Measurements from ENCODE around the gene MRPL18. TPM values are rescaled to one million over a fixed set of nuclear protein-coding genes. Genes with fewer than 3 reads are reported as not detected.
"Not testable (repeated sequence)": the region's sequence is repeated elsewhere in the genome, so short reads cannot be mapped to it uniquely, and the experiment has no call there.

Gene MRPL18
- polyA plus RNA-seq (2012; ENCODE audit: missing spikeins): 81.4 TPM

GRCh38 chr6:159790149-159790955 lies at the start of gene MRPL18:
MRPL18 (plus strand) TSS chr6:159790467; CDS start chr6:159790588, 121 bp downstream.
- peak; percentile 98 for FAIRE-seq
- peak; percentile 77 for DNase-seq (ENCODE audit: insufficient read length)
- TF ChIP-seq POLR2A (IDR thresholded peaks at IDR 0.05; ENCODE audit: low read depth, low read length) (peak; percentile 71), POLR2AphosphoS5 (IDR thresholded peaks at IDR 0.05; ENCODE audit: low read depth, low read length) (peak; percentile 56; the same call in 1 of the 2 replicates), TAF1 (IDR thresholded peaks at IDR 0.05; ENCODE audit: borderline replicate concordance, low read depth, low read length) (no peak; the same call in 1 of the 2 replicates)

DNA sequence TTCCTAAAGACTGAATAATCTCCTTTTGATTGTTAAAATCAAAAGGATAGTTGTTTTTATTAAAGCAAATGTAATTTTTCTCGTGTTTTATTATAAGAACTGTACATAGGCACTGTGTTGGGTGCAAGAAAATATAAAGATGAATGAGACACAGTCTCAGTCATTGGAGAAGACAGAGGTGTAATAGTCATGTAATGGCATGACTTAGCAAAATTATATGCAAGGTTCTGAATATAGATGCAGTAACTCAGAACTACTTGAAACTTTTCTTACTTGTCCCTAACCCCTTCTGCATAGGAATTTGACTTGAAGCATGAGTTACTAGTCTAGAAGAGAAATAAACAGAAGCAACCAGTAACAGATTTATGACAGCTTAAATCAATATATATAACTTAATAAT lies 48.1 kb upstream of the MRPL18 start:
- no peak for DNase-seq (ENCODE audit: insufficient read length)
- FAIRE-seq: no peak
- TF ChIP-seq TAF1 (IDR thresholded peaks at IDR 0.05; ENCODE audit: borderline replicate concordance, low read depth, low read length) (no peak), POLR2AphosphoS5 (IDR thresholded peaks at IDR 0.05; ENCODE audit: low read depth, low read length) (no peak), POLR2A (IDR thresholded peaks at IDR 0.05; ENCODE audit: low read depth, low read length) (no peak)

DNA sequence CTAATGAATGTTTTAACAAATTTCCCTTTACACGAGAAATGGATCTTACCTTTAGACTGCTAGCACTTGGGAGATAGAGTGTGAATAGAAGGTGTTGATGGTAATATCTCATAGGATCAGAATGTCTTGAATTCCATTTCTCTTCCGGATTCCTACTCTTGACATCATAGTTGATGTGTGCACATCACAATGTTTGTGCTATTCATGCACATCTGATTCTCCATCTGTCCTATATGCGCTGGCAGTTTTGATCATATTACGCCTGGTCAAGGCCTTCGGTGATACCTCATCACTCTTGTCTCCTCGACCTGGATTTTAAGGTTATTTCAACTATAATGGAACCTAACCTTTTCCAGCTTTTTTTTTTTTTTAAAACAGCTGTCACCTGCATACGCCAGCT lies 45.2 kb upstream of the MRPL18 start:
- TF ChIP-seq POLR2A (IDR thresholded peaks at IDR 0.05; ENCODE audit: low read depth, low read length): no peak
- TF ChIP-seq TAF1 (IDR thresholded peaks at IDR 0.05; ENCODE audit: borderline replicate concordance, low read depth, low read length): no peak
- TF ChIP-seq POLR2AphosphoS5 (IDR thresholded peaks at IDR 0.05; ENCODE audit: low read depth, low read length): no peak
- no peak for FAIRE-seq

DNA sequence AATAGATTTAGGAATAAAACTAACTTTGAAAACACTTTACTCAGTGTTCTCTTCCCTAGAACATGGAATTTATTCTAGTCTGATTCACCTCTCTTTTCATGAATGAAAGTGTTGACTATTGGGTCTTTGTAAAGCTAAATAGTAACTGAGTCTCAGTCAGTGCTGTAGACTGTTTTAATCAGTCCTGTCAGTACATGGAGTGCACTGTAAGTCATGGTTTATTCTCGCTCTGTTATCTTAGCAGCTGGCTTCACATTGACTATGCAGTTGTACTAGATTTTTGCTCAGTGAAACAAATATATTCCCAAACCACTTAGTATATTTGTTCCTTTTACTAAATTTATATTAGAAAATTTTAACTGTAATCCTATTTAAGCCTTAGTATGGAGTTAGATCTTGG lies 43.5 kb upstream of the MRPL18 start:
- no peak for TF ChIP-seq TAF1 (IDR thresholded peaks at IDR 0.05; ENCODE audit: borderline replicate concordance, low read depth, low read length)
- no peak for TF ChIP-seq POLR2AphosphoS5 (IDR thresholded peaks at IDR 0.05; ENCODE audit: low read depth, low read length)
- no peak for FAIRE-seq

More for the DNA sequence above, 45.2 kb upstream of the MRPL18 start:
- DNase-seq (ENCODE audit: insufficient read length): no peak

GRCh38 chr6:159748127-159748526 lies 42.1 kb upstream of the MRPL18 start:
- FAIRE-seq: peak; percentile 61
- DNase-seq (ENCODE audit: insufficient read length): not testable (repeated sequence)

More for the DNA sequence above, 43.5 kb upstream of the MRPL18 start:
- DNase-seq (ENCODE audit: insufficient read length): no peak

GRCh38 chr6:159751448-159751847 lies 38.8 kb upstream of the MRPL18 start:
- FAIRE-seq: peak; percentile 36
- no peak for DNase-seq (ENCODE audit: insufficient read length)
- TF ChIP-seq POLR2AphosphoS5 (IDR thresholded peaks at IDR 0.05; ENCODE audit: low read depth, low read length): no peak
- no peak for TF ChIP-seq TAF1 (IDR thresholded peaks at IDR 0.05; ENCODE audit: borderline replicate concordance, low read depth, low read length)
- no peak for TF ChIP-seq POLR2A (IDR thresholded peaks at IDR 0.05; ENCODE audit: low read depth, low read length)

DNA sequence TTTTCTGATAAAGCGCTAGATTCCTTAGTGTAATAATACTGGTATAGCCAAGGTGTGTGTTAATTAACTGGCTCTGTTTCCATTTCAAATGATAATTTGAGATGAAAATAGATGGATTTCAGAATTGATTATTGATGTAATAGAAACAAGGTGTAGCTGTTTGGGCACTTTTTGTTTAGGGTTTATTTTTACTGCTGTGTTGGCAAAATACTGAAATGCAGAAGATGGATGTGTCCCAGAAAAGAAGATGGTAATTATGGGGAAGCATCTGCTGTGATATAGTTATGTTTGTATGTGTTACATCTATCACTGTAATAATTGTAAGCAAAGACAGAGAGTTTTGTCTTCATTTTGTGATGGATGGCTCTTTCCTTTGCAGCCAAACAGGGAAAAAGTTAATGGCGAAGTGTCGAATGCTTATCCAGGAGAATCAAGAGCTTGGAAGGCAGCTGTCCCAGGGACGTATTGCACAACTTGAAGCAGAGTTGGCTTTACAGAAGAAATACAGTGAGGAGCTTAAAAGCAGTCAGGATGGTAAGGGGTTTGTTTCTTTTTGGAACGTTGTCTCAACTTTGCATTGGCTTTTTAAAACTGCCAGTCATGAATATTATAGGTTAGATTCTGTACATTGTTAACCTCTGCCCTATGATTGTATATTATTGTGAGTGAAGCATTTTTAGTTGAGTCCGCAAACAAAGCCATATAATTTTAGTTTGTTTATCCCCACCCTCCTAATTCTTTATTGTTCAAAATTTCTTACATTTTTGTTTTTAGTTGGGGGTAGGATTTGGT lies 37.0 kb upstream of the MRPL18 start:
- DNase-seq (ENCODE audit: insufficient read length): no peak
- no peak for FAIRE-seq
- peak; percentile 17; the same call in 1 of the 2 replicates for TF ChIP-seq POLR2AphosphoS5 (IDR thresholded peaks at IDR 0.05; ENCODE audit: low read depth, low read length)
- no peak for TF ChIP-seq TAF1 (IDR thresholded peaks at IDR 0.05; ENCODE audit: borderline replicate concordance, low read depth, low read length)

DNA sequence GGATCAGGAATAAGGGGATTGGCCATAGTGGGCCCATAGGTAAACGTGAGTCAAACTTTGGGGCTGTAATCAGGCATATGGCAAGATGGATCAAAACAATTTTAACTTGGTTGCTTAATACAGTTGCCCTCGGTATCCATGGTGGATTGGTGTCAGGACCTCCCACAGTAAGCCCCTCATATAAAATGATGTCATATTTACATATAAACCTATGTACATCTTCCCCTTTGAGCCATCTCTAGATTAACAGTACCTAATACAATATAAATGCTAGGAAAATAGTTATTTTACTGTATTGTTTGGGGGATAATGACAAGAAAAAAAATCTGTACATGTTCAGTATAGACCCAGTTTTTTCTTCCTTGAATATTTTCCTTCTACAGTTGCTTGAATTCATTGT lies 35.9 kb upstream of the MRPL18 start:
- no peak for DNase-seq (ENCODE audit: insufficient read length)
- TF ChIP-seq TAF1 (IDR thresholded peaks at IDR 0.05; ENCODE audit: borderline replicate concordance, low read depth, low read length): no peak
- TF ChIP-seq POLR2AphosphoS5 (IDR thresholded peaks at IDR 0.05; ENCODE audit: low read depth, low read length): no peak
- no peak for TF ChIP-seq POLR2A (IDR thresholded peaks at IDR 0.05; ENCODE audit: low read depth, low read length)
- FAIRE-seq: no peak

DNA sequence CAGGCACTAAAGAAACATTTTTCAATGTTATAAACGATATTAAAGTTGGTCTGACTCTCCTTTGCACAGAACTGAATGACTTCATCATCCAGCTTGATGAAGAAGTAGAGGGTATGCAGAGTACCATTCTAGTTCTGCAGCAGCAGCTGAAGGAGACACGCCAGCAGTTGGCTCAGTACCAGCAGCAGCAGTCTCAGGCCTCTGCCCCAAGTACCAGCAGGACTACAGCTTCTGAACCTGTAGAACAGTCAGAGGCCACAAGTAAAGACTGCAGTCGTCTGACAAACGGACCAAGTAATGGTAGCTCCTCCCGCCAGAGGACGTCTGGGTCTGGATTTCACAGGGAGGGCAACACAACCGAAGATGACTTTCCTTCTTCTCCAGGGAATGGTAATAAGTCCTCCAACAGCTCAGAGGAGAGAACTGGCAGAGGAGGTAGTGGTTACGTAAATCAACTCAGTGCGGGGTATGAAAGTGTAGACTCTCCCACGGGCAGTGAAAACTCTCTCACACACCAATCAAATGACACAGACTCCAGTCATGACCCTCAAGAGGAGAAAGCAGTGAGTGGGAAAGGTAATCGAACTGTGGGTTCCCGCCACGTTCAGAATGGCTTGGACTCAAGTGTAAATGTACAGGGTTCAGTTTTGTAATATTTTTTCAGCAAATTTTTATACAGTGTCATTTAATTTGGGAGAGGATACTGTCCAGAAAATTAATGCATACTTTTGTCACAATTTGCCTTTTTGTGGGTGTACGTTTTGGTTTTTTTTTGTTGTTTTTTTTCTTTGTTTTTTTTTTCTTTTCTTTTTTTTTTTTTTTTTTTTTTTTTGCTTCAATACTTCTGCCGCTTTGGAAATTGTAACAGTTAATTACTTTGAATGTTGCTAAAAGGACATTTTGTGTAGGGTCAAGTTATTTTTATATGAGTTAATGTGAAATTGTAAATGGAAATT lies 35.0 kb upstream of the MRPL18 start:
- TF ChIP-seq POLR2AphosphoS5 (IDR thresholded peaks at IDR 0.05; ENCODE audit: low read depth, low read length): peak; percentile 57; the same call in 1 of the 2 replicates
- TF ChIP-seq TAF1 (IDR thresholded peaks at IDR 0.05; ENCODE audit: borderline replicate concordance, low read depth, low read length): no peak
- TF ChIP-seq POLR2A (IDR thresholded peaks at IDR 0.05; ENCODE audit: low read depth, low read length): peak; percentile 46; the same call in 1 of the 2 replicates
- DNase-seq (ENCODE audit: insufficient read length) (no peak), FAIRE-seq (no peak)

DNA sequence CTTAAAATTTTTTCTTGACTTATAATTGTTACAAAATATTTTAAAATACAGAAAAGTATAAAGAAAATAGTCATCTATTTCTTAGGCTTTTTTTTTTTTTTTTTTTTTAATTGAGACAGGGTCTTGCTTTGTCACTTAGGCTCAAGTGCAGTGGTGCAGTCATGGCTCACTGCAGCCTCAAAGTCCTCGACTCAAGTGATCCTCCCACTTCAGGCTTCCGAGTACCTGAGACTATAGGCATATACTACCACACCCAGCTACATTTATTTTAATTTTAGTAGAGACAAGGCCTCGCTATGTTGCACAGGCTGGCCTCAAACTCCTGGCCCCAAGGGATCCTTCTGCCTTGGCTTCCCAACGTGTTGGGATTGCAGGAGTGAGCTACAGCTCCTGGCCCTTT lies 33.8 kb upstream of the MRPL18 start:
- no peak for FAIRE-seq

More for the DNA sequence above, 33.8 kb upstream of the MRPL18 start:
- no peak for DNase-seq (ENCODE audit: insufficient read length)
- TF ChIP-seq TAF1 (IDR thresholded peaks at IDR 0.05; ENCODE audit: borderline replicate concordance, low read depth, low read length) (no peak), POLR2AphosphoS5 (IDR thresholded peaks at IDR 0.05; ENCODE audit: low read depth, low read length) (no peak), POLR2A (IDR thresholded peaks at IDR 0.05; ENCODE audit: low read depth, low read length) (no peak)

Measured in GM12892 (cell line).